HG02678 (cell line): ENCODE data around the gene SIAH3.

ENCODE experiments used
- ATAC-seq: cut with Tn5 transposase; IDR thresholded peaks from one replicate; pipeline ENCODE4 v1.9.1; 2021; ENCODE audit warnings: mild to moderate bottlenecking, moderate library complexity; ENCODE audit not compliant: unreplicated experiment

Gene SIAH3

GRCh38 chr13:45748941-45749759 lies 102.4 kb downstream of the SIAH3 start:
- ATAC-seq, result no peak

- no peak for ATAC-seq
These were observed 104.5 kb downstream of the SIAH3 start for GRCh38 chr13:45747071-45747470.

- no peak for ATAC-seq
These were observed 106.6 kb downstream of the SIAH3 start for GRCh38 chr13:45744979-45745378.

- ATAC-seq, result no peak
These were observed 108.6 kb downstream of the SIAH3 start for GRCh38 chr13:45742985-45743384.

DNA sequence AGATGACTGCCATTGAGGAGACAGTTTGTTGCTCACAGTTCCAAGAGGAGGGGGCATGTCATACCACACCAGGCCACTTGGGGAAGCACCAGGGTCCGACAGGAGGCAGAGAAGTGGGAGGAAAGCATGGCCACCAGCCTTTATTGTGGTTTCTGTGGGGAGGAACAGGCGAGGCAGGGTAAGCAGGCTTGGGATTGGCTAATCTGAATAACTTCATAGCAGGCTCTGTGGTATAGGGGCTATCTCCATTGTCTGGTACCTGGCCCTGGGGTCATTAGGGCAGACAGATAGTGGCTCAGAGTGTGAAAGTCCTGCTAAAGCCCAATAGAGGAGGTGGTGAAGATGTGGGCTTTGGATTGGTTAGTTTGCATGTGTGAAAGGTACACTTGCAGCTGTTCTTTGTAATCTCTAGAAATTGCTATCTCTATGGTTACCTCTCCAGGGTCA lies 114.0 kb downstream of the SIAH3 start:
- ATAC-seq, result no peak

DNA sequence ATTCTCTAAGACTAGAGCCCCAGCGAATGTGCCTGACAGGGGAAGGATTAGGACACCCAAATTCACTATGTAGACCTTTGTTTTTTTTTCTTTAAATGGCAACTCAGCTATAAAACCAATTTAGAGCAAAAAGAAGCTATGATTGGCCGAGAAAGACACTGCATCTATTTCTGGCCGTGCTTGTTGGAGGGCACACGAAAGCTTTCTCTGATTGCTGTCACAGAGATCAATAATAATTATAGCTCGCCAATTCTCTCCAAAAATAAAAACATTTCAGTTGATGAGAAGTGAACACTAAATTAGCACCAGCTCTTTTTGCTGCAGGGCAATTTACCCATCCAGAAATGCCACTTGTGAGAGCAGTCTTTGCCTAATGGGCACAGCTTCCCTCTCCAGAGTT lies 118.2 kb downstream of the SIAH3 start:
- no peak for ATAC-seq

- ATAC-seq, result no peak
These were observed 118.6 kb downstream of the SIAH3 start for GRCh38 chr13:45732916-45733315.

DNA sequence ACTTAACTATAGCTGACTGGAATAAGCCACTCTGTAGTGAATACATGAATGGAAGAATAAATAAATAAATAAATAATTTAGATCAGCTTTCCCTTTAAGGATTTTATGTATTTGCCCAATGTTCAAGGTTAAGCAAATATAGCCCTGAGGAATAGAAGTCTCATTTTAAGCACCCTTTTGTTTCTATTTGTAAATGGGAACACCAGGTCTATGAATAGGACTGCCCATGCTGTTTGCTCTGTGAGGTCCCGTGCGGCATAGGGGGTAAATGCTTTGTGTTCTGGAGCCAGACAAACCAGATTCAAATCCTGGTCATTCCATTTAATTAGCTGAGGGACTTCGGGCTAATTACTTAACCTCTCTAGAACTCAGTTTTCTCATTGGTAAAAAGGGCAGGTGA lies 120.1 kb downstream of the SIAH3 start:
- no peak for ATAC-seq

DNA sequence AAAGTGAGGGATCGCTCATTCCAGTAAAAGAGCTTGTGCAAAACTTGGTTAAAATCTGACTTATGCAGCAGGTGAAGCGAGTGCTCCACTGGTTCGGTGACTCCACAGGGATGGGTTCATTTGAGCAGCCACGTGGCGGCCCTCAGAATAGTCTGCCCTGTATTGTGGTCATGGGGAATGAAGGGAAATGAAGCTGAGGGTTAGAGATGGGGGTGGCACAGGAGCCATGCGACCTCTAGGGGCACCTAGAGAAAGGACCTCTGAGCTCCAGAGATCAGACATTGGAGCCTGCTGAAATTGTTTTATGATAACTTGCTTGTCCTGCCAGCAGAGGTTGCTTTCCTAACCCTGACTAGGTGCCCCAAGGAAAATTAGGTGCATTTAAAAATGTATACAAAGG lies 122.8 kb downstream of the SIAH3 start:
- ATAC-seq, result no peak
